Choroid plexus epithelial cell (primary cell): ENCODE results near the gene OR51D1.

ENCODE experiments used
- DNase-seq: peaks from one replicate; pipeline ENCODE4 v3.0.0-alpha.2; 2010; ENCODE audit warnings: low read depth
- H3K4me3 ChIP-seq: 2 replicates; pipeline ENCODE4 v1.5.1; 2011; ENCODE audit warnings: low read depth, mild to moderate bottlenecking, control low read depth, low read length, moderate library complexity
- TF ChIP-seq, protein P1 (sequence below): conservative IDR thresholded peaks from 2 replicates; pipeline ENCODE4 v1.5.1; 2011; ENCODE audit warnings: low read depth, mild to moderate bottlenecking, control low read depth, inconsistent platforms, low read length, moderate library complexity

The OR51D1 gene

DNA sequence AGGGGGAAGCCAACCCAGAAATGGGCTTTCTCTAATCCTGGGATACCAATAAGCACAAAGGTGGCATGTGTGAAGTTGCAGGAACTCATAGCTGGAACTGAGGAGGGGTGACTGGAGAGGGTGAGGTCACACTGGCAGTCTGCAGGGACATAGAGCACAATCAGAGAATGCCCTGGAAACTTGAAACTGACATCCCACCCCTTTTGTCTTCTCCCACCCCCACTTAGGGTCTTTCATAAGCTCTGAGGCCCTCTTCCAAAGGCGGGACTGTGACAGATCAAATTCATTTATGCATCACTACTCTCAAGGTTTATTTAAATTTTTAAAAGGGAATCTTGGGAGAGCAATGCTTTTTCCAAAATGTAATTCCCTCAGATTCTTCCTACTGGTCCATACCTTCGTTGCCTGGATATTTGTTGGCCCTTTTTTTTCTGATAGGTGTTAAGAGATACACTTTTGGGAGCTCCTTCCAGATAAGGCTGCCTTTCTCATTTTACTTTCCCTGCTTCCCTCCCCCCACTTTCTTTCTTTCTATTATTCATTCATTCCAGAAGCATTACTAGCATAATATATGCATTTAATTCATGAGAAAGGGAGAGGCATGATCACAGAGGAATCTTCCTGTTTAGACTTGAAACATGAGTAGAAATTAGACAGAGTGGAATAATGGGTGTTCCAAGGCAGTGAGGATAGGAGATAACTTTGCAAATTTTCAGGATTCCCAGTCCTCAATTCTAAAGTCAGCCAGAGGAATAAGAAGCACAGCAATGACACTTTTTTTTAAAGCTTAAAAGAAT, 45.5 kb downstream of the OR51D1 start:
- TF ChIP-seq, protein P1, sequence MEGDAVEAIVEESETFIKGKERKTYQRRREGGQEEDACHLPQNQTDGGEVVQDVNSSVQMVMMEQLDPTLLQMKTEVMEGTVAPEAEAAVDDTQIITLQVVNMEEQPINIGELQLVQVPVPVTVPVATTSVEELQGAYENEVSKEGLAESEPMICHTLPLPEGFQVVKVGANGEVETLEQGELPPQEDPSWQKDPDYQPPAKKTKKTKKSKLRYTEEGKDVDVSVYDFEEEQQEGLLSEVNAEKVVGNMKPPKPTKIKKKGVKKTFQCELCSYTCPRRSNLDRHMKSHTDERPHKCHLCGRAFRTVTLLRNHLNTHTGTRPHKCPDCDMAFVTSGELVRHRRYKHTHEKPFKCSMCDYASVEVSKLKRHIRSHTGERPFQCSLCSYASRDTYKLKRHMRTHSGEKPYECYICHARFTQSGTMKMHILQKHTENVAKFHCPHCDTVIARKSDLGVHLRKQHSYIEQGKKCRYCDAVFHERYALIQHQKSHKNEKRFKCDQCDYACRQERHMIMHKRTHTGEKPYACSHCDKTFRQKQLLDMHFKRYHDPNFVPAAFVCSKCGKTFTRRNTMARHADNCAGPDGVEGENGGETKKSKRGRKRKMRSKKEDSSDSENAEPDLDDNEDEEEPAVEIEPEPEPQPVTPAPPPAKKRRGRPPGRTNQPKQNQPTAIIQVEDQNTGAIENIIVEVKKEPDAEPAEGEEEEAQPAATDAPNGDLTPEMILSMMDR = no peak
- no peak for DNase-seq
- no peak overlapping the region for H3K4me3 ChIP-seq

- no peak overlapping the region for H3K4me3 ChIP-seq
- no peak for DNase-seq
- TF ChIP-seq, protein P1 = no peak
Measured at GRCh38 chr11:4684631-4685285, 47.5 kb downstream of the OR51D1 start.
